ENCODE results near the gene OXA1L.
A peak's percentile ranks its signal among the peaks of the same experiment; 100 is the strongest.
"Not testable (repeated sequence)": the region's sequence is repeated elsewhere in the genome, so short reads cannot be mapped to it uniquely, and the experiment has no call there.

The OXA1L gene

GRCh38 chr14:22748631-22749068 lies 17.8 kb upstream of the OXA1L start:
- H3K9me3 ChIP-seq (ENCODE audit: insufficient read depth, low read depth, low read length), result no peaks in the 10 kb centered on the region
- peaks cover 2 to 8% of the 10 kb centered on the region in 2 experiments for H3K4me1 ChIP-seq (ENCODE audit: control insufficient read depth in 1 of 2, insufficient read depth in 2 of 2, low read length in 2 of 2)
- H2BK120ac ChIP-seq (ENCODE audit: insufficient read depth, low read length, poor library complexity), result no peak overlapping the region
- no peak overlapping the region for H3K4me3 ChIP-seq (ENCODE audit: low read depth, low read length)
- no peak overlapping the region for H3K23ac ChIP-seq (ENCODE audit: low read length)
- WGBS (ENCODE audit: extremely low coverage, insufficient coverage, insufficient read length), result no CpG with 5 or more reads among the region's 4 CpGs
- H4K91ac ChIP-seq (ENCODE audit: low read depth, low read length), result no peak overlapping the region
- H3K36me3 ChIP-seq (ENCODE audit: control insufficient read depth in 1 of 2, insufficient read depth in 2 of 2, low read length in 2 of 2), result no peaks in the 10 kb centered on the region
- H2BK12ac ChIP-seq (ENCODE audit: low read length), result no peak overlapping the region
- no peak overlapping the region for H3K9ac ChIP-seq (ENCODE audit: low read length)
- no peak overlapping the region for H3K18ac ChIP-seq (ENCODE audit: low read length)
- H3K27ac ChIP-seq (ENCODE audit: low read depth, low read length), result no peak overlapping the region
- H2BK5ac ChIP-seq (ENCODE audit: low read depth, low read length, poor library complexity), result no peak overlapping the region
- no peak overlapping the region for H2AK5ac ChIP-seq (ENCODE audit: low read length)
- no peak overlapping the region for H2AFZ ChIP-seq (ENCODE audit: insufficient read depth, low read length, poor library complexity)
- no peak for DNase-seq
- H4K8ac ChIP-seq (ENCODE audit: low read depth, low read length), result no peak overlapping the region
- no peak overlapping the region for H3K14ac ChIP-seq (ENCODE audit: low read length)
- no peak overlapping the region for H3K4me2 ChIP-seq (ENCODE audit: low read length)
- H3K27me3 ChIP-seq (ENCODE audit: insufficient read depth, low read length), result no peaks in the 10 kb centered on the region
- H3K79me2 ChIP-seq (ENCODE audit: control insufficient read depth, insufficient read depth, low read length, poor library complexity), result no peaks in the 10 kb centered on the region
- no peak overlapping the region for H4K12ac ChIP-seq (ENCODE audit: low read depth, low read length)
- no peaks in the 10 kb centered on the region for H3K79me1 ChIP-seq (ENCODE audit: low read length)
- no peak overlapping the region for H3K4ac ChIP-seq (ENCODE audit: low read depth, low read length)

- H4K12ac ChIP-seq (ENCODE audit: low read depth, low read length), result no peak overlapping the region
- peak; percentile 77 to 94 for DNase-seq
- no peak overlapping the region for H2BK12ac ChIP-seq (ENCODE audit: low read length)
- no peak overlapping the region for H2BK120ac ChIP-seq (ENCODE audit: insufficient read depth, low read length, poor library complexity)
- no peak overlapping the region for H3K4me2 ChIP-seq (ENCODE audit: low read length)
- H3K14ac ChIP-seq (ENCODE audit: low read length), result no peak overlapping the region
- H3K23ac ChIP-seq (ENCODE audit: low read length), result no peak overlapping the region
- no peaks in the 10 kb centered on the region for H3K9me3 ChIP-seq (ENCODE audit: insufficient read depth, low read depth, low read length)
- WGBS (ENCODE audit: extremely low coverage, insufficient coverage, insufficient read length), result no CpG with 5 or more reads among the region's 8 CpGs
- H2AK5ac ChIP-seq (ENCODE audit: low read length), result no peak overlapping the region
- H3K79me1 ChIP-seq (ENCODE audit: low read length), result no peaks in the 10 kb centered on the region
- H3K27ac ChIP-seq (ENCODE audit: low read depth, low read length), result no peak overlapping the region
- no peaks in the 10 kb centered on the region for H3K36me3 ChIP-seq (ENCODE audit: control insufficient read depth in 1 of 2, insufficient read depth in 2 of 2, low read length in 2 of 2)
- H3K9ac ChIP-seq (ENCODE audit: low read length), result no peak overlapping the region
- no peak overlapping the region for H4K91ac ChIP-seq (ENCODE audit: low read depth, low read length)
- H3K4ac ChIP-seq (ENCODE audit: low read depth, low read length), result no peak overlapping the region
- H3K18ac ChIP-seq (ENCODE audit: low read length), result no peak overlapping the region
- no peak overlapping the region for H3K4me3 ChIP-seq (ENCODE audit: low read depth, low read length)
- no peaks in the 10 kb centered on the region for H3K27me3 ChIP-seq (ENCODE audit: insufficient read depth, low read length)
- H2BK5ac ChIP-seq (ENCODE audit: low read depth, low read length, poor library complexity), result no peak overlapping the region
- H3K79me2 ChIP-seq (ENCODE audit: control insufficient read depth, insufficient read depth, low read length, poor library complexity), result no peaks in the 10 kb centered on the region
- no peak overlapping the region for H2AFZ ChIP-seq (ENCODE audit: insufficient read depth, low read length, poor library complexity)
- no peak overlapping the region for H4K8ac ChIP-seq (ENCODE audit: low read depth, low read length)
- peaks cover 2 to 8% of the 10 kb centered on the region in 2 experiments for H3K4me1 ChIP-seq (ENCODE audit: control insufficient read depth in 1 of 2, insufficient read depth in 2 of 2, low read length in 2 of 2)
These were observed 14.1 kb upstream of the OXA1L start for GRCh38 chr14:22752422-22752821.

DNA sequence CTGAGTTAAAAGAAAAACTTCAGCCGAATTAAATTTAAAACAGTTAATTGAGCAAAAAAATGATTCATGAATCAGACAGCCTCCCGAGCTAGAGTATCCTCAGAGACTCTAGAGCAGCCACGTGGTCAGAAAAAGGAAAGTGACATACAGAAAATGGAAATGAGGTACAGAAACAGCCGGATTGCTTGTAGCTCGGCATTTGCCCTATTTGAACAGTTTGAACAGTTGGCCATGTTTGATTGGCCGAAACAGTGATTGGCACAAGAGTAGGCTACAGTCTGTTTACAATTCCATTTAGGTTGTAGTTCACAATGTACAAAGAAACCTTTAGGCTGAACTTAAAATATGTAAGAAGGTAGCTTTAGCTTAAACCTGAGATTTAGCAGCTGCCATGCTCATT lies 12.9 kb upstream of the OXA1L start:
- WGBS (ENCODE audit: extremely low coverage, insufficient coverage, insufficient read length), result no CpG with 5 or more reads among the region's 6 CpGs
- Histone ChIP-seq H3K4me1 (ENCODE audit: control insufficient read depth in 1 of 2, insufficient read depth in 2 of 2, low read length in 2 of 2) (peaks cover 2 to 8% of the 10 kb centered on the region in 2 experiments), H3K79me1 (ENCODE audit: low read length) (no peaks in the 10 kb centered on the region), H3K4ac (ENCODE audit: low read depth, low read length) (no peak overlapping the region), H4K91ac (ENCODE audit: low read depth, low read length) (no peak overlapping the region), H3K79me2 (ENCODE audit: control insufficient read depth, insufficient read depth, low read length, poor library complexity) (no peaks in the 10 kb centered on the region), H3K14ac (ENCODE audit: low read length) (no peak overlapping the region), H2AFZ (ENCODE audit: insufficient read depth, low read length, poor library complexity) (no peak overlapping the region), H3K27ac (ENCODE audit: low read depth, low read length) (no peak overlapping the region), H4K12ac (ENCODE audit: low read depth, low read length) (no peak overlapping the region), H2AK5ac (ENCODE audit: low read length) (no peak overlapping the region), H2BK120ac (ENCODE audit: insufficient read depth, low read length, poor library complexity) (no peak overlapping the region), H3K36me3 (ENCODE audit: control insufficient read depth in 1 of 2, insufficient read depth in 2 of 2, low read length in 2 of 2) (no peaks in the 10 kb centered on the region), H3K23ac (ENCODE audit: low read length) (no peak overlapping the region), H3K9ac (ENCODE audit: low read length) (no peak overlapping the region), H3K4me2 (ENCODE audit: low read length) (no peak overlapping the region), H3K18ac (ENCODE audit: low read length) (no peak overlapping the region), H3K9me3 (ENCODE audit: insufficient read depth, low read depth, low read length) (no peaks in the 10 kb centered on the region), H2BK5ac (ENCODE audit: low read depth, low read length, poor library complexity) (no peak overlapping the region), H4K8ac (ENCODE audit: low read depth, low read length) (no peak overlapping the region), H3K27me3 (ENCODE audit: insufficient read depth, low read length) (no peaks in the 10 kb centered on the region), H2BK12ac (ENCODE audit: low read length) (no peak overlapping the region), H3K4me3 (ENCODE audit: low read depth, low read length) (no peak overlapping the region)
- no peak for DNase-seq

- not testable (repeated sequence) for H3K18ac ChIP-seq (ENCODE audit: low read length); H3K36me3 ChIP-seq (ENCODE audit: control insufficient read depth in 1 of 2, insufficient read depth in 2 of 2, low read length in 2 of 2); H3K79me1 ChIP-seq (ENCODE audit: low read length); H3K4me3 ChIP-seq (ENCODE audit: low read depth, low read length); H3K23ac ChIP-seq (ENCODE audit: low read length); H2AK5ac ChIP-seq (ENCODE audit: low read length); H2AFZ ChIP-seq (ENCODE audit: insufficient read depth, low read length, poor library complexity); H3K79me2 ChIP-seq (ENCODE audit: control insufficient read depth, insufficient read depth, low read length, poor library complexity); H2BK120ac ChIP-seq (ENCODE audit: insufficient read depth, low read length, poor library complexity); H3K4ac ChIP-seq (ENCODE audit: low read depth, low read length); H4K12ac ChIP-seq (ENCODE audit: low read depth, low read length); DNase-seq; H3K9ac ChIP-seq (ENCODE audit: low read length); H3K4me1 ChIP-seq (ENCODE audit: control insufficient read depth in 1 of 2, insufficient read depth in 2 of 2, low read length in 2 of 2); H2BK5ac ChIP-seq (ENCODE audit: low read depth, low read length, poor library complexity); H4K8ac ChIP-seq (ENCODE audit: low read depth, low read length); H3K14ac ChIP-seq (ENCODE audit: low read length); H2BK12ac ChIP-seq (ENCODE audit: low read length); H3K9me3 ChIP-seq (ENCODE audit: insufficient read depth, low read depth, low read length); H3K27ac ChIP-seq (ENCODE audit: low read depth, low read length); H3K4me2 ChIP-seq (ENCODE audit: low read length); H3K27me3 ChIP-seq (ENCODE audit: insufficient read depth, low read length); H4K91ac ChIP-seq (ENCODE audit: low read depth, low read length)
- no CpG with 5 or more reads among the region's 10 CpGs for WGBS (ENCODE audit: extremely low coverage, insufficient coverage, insufficient read length)
These were observed 8.4 kb upstream of the OXA1L start for GRCh38 chr14:22757972-22758650.

Measured in trophoblast cell (in vitro differentiated cells and primary cell).